ENCODE data around the gene MYOT. TPM values are rescaled to one million over a fixed set of nuclear protein-coding genes. Genes with fewer than 3 reads are reported as not detected.

Gene MYOT
- total and polyA plus RNA-seq, 2 experiments from 2014 or later = 0.39 TPM; not detected in 1

DNA sequence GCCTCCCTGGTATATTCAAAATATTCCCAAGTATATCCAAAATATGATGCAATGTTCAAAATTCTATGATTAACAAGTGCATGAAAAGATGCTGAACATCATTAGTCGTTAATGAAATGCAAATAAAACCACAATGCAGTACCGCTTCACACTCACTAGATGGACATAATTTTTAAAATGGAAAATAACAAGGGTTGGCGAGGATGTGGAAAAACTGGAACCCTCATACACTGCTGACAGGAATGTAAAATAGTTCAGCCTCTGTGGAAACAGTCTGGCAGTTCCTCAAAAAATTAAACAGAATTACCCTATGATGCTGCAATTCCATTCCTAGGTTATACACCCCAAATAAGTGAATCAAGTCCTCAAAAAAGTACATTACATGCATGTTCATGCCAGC lies 36.1 kb upstream of the MYOT start:
- H3F3A ChIP-seq (ENCODE audit: insufficient read depth) = 0 out of 2 replicates have a peak, but pooled peaks cover 15% of the 10 kb centered on the region
- no peak overlapping the region for H3K27ac ChIP-seq
- TF ChIP-seq EZH2phosphoT487 (IDR thresholded peaks at IDR 0.05; ENCODE audit: insufficient read depth, low read depth) (no peak), EZH2 (IDR thresholded peaks at IDR 0.05; ENCODE audit: insufficient read depth, poor library complexity, severe bottlenecking) (no peak)
- H3K9ac ChIP-seq = no peak overlapping the region
- H3K9me3 ChIP-seq (ENCODE audit: low read depth) = no peaks in the 10 kb centered on the region
- in situ Hi-C loops (cut with MboI) = no loop called here
- no peaks in the 10 kb centered on the region for H3K9me2 ChIP-seq (ENCODE audit: insufficient read depth)
- no peak overlapping the region for H2AFZ ChIP-seq
- H3K4me1 ChIP-seq (ENCODE audit: insufficient read depth) = peaks cover 18% of the 10 kb centered on the region
- H3K36me3 ChIP-seq (ENCODE audit: low read depth) = no peaks in the 10 kb centered on the region
- peak; percentile 33 for DNase-seq
- H4K20me1 ChIP-seq (ENCODE audit: insufficient read depth) = no peaks in the 10 kb centered on the region
- peaks cover 11% of the 10 kb centered on the region; the same call in 1 of the 2 replicates for H3K27me3 ChIP-seq (replicated peaks; ENCODE audit: insufficient read depth)
- 26 to 33% methylated on average over 3 of the region's 3 CpGs for WGBS, 2 experiments (ENCODE audit: low coverage in 1 of 2, low lambda C conversion rate in 2 of 2, missing lambda C conversion rate in 2 of 2)
- no peak overlapping the region for H3K4me3 ChIP-seq
- no peaks in the 10 kb centered on the region for H3K79me2 ChIP-seq (ENCODE audit: insufficient read depth)
- H3K4me2 ChIP-seq (ENCODE audit: unreplicated experiment) = no peak overlapping the region

DNA sequence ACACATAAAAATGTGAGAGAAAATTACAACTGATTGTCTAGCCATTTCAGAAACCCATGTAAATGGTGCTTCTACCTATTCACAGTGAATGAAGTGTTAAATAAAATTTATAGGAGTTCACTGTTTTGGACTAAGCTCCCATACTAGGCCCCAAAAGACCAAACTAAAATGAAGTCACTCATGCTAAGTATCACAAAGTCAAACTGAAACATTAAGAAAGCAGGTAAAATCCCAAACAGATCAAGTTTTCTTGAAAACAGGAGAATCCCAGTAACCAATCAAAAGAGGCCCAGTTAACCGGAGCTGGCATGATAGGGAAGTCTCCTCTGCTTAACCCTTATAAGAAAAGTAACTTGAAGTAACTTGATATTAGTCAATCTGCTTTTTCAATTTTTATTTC lies 35.2 kb upstream of the MYOT start:
- Histone ChIP-seq H3F3A (ENCODE audit: insufficient read depth) (0 out of 2 replicates have a peak, but pooled peaks cover 15% of the 10 kb centered on the region), H3K9ac (no peak overlapping the region), H3K4me3 (no peak overlapping the region), H3K79me2 (ENCODE audit: insufficient read depth) (no peaks in the 10 kb centered on the region), H3K9me2 (ENCODE audit: insufficient read depth) (no peaks in the 10 kb centered on the region), H3K27me3 (replicated peaks; ENCODE audit: insufficient read depth) (peaks cover 11% of the 10 kb centered on the region; the same call in 1 of the 2 replicates), H3K9me3 (ENCODE audit: low read depth) (no peaks in the 10 kb centered on the region), H3K36me3 (ENCODE audit: low read depth) (no peaks in the 10 kb centered on the region), H3K4me1 (ENCODE audit: insufficient read depth) (peaks cover 26% of the 10 kb centered on the region), H3K4me2 (ENCODE audit: unreplicated experiment) (no peak overlapping the region), H3K27ac (no peak overlapping the region), H2AFZ (no peak overlapping the region), H4K20me1 (ENCODE audit: insufficient read depth) (no peaks in the 10 kb centered on the region)
- DNase-seq = no peak
- TF ChIP-seq EZH2phosphoT487 (IDR thresholded peaks at IDR 0.05; ENCODE audit: insufficient read depth, low read depth) (no peak), EZH2 (IDR thresholded peaks at IDR 0.05; ENCODE audit: insufficient read depth, poor library complexity, severe bottlenecking) (peak; percentile 4)
- in situ Hi-C loops (cut with MboI) = no loop called here
- WGBS, 2 experiments (ENCODE audit: low coverage in 1 of 2, low lambda C conversion rate in 2 of 2, missing lambda C conversion rate in 2 of 2) = 94 to 97% methylated on average over 1 of the region's 1 CpG

DNA sequence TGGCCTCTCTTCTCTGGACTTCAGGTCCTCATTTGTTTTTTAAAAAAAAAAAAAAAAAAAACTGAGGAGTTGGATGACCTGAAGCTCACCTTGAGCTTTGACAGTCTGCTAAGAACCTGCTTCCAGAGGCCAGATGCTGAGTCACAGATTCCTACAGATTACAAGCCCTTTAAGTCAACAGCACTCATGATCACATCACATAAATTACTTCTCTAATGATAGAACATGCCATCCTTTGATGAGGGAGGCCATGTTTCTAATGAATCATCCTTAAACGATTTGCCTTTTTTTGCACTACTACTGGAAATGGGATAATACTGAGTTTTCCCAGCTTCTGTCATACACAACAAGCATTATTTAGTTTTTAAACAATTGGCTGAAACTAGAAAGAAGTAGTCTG lies 34.2 kb upstream of the MYOT start:
- peak; percentile 70 for DNase-seq
- H3K4me2 ChIP-seq (ENCODE audit: unreplicated experiment) = peak overlapping the region; percentile 6

GRCh38 chr5:137834498-137835049 lies 33.1 kb upstream of the MYOT start:
- WGBS, 2 experiments (ENCODE audit: low coverage in 1 of 2, low lambda C conversion rate in 2 of 2, missing lambda C conversion rate in 2 of 2) = 59 to 67% methylated on average over 4 of the region's 4 CpGs
- Histone ChIP-seq H3K27me3 (replicated peaks; ENCODE audit: insufficient read depth) (peaks cover 17% of the 10 kb centered on the region; the same call in 1 of the 2 replicates), H3K9me2 (ENCODE audit: insufficient read depth) (no peaks in the 10 kb centered on the region), H3F3A (ENCODE audit: insufficient read depth) (0 out of 2 replicates have a peak, but pooled peaks cover 15% of the 10 kb centered on the region), H3K4me2 (ENCODE audit: unreplicated experiment) (peak overlapping the region; percentile 6), H3K9ac (no peak overlapping the region), H3K4me1 (ENCODE audit: insufficient read depth) (peaks cover 26% of the 10 kb centered on the region), H3K4me3 (no peak overlapping the region), H3K79me2 (ENCODE audit: insufficient read depth) (no peaks in the 10 kb centered on the region), H2AFZ (no peak overlapping the region), H3K9me3 (ENCODE audit: low read depth) (no peaks in the 10 kb centered on the region), H4K20me1 (ENCODE audit: insufficient read depth) (no peaks in the 10 kb centered on the region), H3K27ac (no peak overlapping the region), H3K36me3 (ENCODE audit: low read depth) (no peaks in the 10 kb centered on the region)
- TF ChIP-seq EZH2 (IDR thresholded peaks at IDR 0.05; ENCODE audit: insufficient read depth, poor library complexity, severe bottlenecking) (no peak), EZH2phosphoT487 (IDR thresholded peaks at IDR 0.05; ENCODE audit: insufficient read depth, low read depth) (no peak)
- in situ Hi-C loops (cut with MboI) = no loop called here
- no peak for DNase-seq

More for the DNA sequence above, 34.2 kb upstream of the MYOT start:
- peaks cover 11% of the 10 kb centered on the region; the same call in 1 of the 2 replicates for H3K27me3 ChIP-seq (replicated peaks; ENCODE audit: insufficient read depth)
- H2AFZ ChIP-seq = no peak overlapping the region
- in situ Hi-C loops (cut with MboI) = no loop called here
- H3K4me1 ChIP-seq (ENCODE audit: insufficient read depth) = peaks cover 26% of the 10 kb centered on the region
- H3K9me3 ChIP-seq (ENCODE audit: low read depth) = no peaks in the 10 kb centered on the region
- H3K36me3 ChIP-seq (ENCODE audit: low read depth) = no peaks in the 10 kb centered on the region
- 0 out of 2 replicates have a peak, but pooled peaks cover 15% of the 10 kb centered on the region for H3F3A ChIP-seq (ENCODE audit: insufficient read depth)
- TF ChIP-seq EZH2 (IDR thresholded peaks at IDR 0.05; ENCODE audit: insufficient read depth, poor library complexity, severe bottlenecking) (no peak), EZH2phosphoT487 (IDR thresholded peaks at IDR 0.05; ENCODE audit: insufficient read depth, low read depth) (peak; percentile 81; the same call in 1 of the 2 replicates)
- no peaks in the 10 kb centered on the region for H3K9me2 ChIP-seq (ENCODE audit: insufficient read depth)
- H3K27ac ChIP-seq = no peak overlapping the region
- H4K20me1 ChIP-seq (ENCODE audit: insufficient read depth) = no peaks in the 10 kb centered on the region
- no peak overlapping the region for H3K9ac ChIP-seq
- 0% methylated on average over 1 of the region's 1 CpG for WGBS, 2 experiments (ENCODE audit: low coverage in 1 of 2, low lambda C conversion rate in 2 of 2, missing lambda C conversion rate in 2 of 2)
- no peaks in the 10 kb centered on the region for H3K79me2 ChIP-seq (ENCODE audit: insufficient read depth)
- no peak overlapping the region for H3K4me3 ChIP-seq

All from GM23248 (cell line).